ENCODE data around the gene NXPH2. TPM values are rescaled to one million over a fixed set of nuclear protein-coding genes. Genes with fewer than 3 reads are reported as not detected.

The NXPH2 gene
- total RNA-seq, 2 donors from 2014 or later = not detected

DNA sequence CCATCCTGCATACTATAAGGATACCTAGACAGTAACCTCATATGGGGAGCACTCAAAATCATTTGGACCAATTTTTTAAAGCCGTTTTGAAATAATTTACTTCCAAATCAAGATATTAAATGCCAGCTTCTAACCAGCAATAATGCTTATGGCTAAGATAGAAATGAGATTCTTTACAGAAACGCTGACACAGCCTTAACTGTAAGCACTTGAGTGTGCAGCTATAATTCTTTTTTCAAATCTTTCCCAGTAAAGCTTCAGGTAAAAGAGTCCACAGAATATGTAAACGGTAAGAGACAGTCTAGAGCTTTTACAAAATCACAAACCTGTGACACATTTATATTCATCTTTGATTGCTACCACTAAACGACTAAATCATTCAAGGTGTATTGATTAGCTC is 4.5 kb downstream of the NXPH2 start:
- intact Hi-C loops (cut with DNase I) = no loop called here
- Histone ChIP-seq H3K4me3 (no peak overlapping the region), H3K36me3 (no peaks in the 10 kb centered on the region), H3K9ac (ENCODE audit: low read depth in 2 of 2, low read length in 2 of 2) (no peak overlapping the region), H3K9me3 (no peaks in the 10 kb centered on the region), H3K4me1 (no peaks in the 10 kb centered on the region), H3K27me3 (peaks cover 25% of the 10 kb centered on the region), H3K27ac (no peak overlapping the region)
- TF ChIP-seq, protein P1, sequence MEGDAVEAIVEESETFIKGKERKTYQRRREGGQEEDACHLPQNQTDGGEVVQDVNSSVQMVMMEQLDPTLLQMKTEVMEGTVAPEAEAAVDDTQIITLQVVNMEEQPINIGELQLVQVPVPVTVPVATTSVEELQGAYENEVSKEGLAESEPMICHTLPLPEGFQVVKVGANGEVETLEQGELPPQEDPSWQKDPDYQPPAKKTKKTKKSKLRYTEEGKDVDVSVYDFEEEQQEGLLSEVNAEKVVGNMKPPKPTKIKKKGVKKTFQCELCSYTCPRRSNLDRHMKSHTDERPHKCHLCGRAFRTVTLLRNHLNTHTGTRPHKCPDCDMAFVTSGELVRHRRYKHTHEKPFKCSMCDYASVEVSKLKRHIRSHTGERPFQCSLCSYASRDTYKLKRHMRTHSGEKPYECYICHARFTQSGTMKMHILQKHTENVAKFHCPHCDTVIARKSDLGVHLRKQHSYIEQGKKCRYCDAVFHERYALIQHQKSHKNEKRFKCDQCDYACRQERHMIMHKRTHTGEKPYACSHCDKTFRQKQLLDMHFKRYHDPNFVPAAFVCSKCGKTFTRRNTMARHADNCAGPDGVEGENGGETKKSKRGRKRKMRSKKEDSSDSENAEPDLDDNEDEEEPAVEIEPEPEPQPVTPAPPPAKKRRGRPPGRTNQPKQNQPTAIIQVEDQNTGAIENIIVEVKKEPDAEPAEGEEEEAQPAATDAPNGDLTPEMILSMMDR (IDR thresholded peaks at IDR 0.05) = no peak
- DNase-seq = no peak

DNA sequence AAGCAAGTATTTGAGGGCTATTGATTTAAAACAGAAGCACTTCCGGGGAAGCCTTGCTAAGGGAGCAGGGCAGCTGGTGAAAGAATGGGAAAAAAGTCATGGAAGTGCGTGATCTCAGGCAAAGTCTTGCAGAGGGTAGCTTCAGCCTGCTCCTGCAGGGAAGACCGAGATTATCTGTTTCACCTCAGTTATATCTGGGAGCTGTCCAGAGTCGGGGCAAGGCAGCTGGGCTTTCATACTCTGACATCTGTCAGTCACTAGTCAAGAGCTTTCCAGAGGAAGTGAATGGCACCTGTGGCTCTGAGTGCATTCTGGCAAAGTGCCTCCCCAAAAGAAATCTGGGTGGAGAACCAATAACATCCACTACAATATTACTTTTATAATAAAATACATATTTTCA is 8.7 kb downstream of the NXPH2 start:
- H3K9ac ChIP-seq (ENCODE audit: low read depth in 2 of 2, low read length in 2 of 2) = no peak overlapping the region
- H3K27ac ChIP-seq = no peak overlapping the region
- H3K4me1 ChIP-seq = no peaks in the 10 kb centered on the region
- TF ChIP-seq, protein P1 (IDR thresholded peaks at IDR 0.05) = no peak
- no peak overlapping the region for H3K4me3 ChIP-seq
- peaks cover 3% of the 10 kb centered on the region for H3K27me3 ChIP-seq
- DNase-seq = no peak
- no peaks in the 10 kb centered on the region for H3K36me3 ChIP-seq
- H3K9me3 ChIP-seq = no peaks in the 10 kb centered on the region
- intact Hi-C loops (cut with DNase I) = no loop called here

- TF ChIP-seq, protein P1 (IDR thresholded peaks at IDR 0.05) = no peak
- Histone ChIP-seq H3K27me3 (no peaks in the 10 kb centered on the region), H3K9ac (ENCODE audit: low read depth in 2 of 2, low read length in 2 of 2) (no peak overlapping the region), H3K4me1 (no peaks in the 10 kb centered on the region), H3K4me3 (no peak overlapping the region), H3K27ac (no peak overlapping the region), H3K9me3 (no peaks in the 10 kb centered on the region), H3K36me3 (no peaks in the 10 kb centered on the region)
- no peak for DNase-seq
- intact Hi-C loops (cut with DNase I) = no loop called here
These were observed 13.1 kb downstream of the NXPH2 start for GRCh38 chr2:138767101-138767500.

- H3K9me3 ChIP-seq = no peaks in the 10 kb centered on the region
- intact Hi-C loops (cut with DNase I) = no loop called here
- H3K36me3 ChIP-seq = no peaks in the 10 kb centered on the region
These were observed 13.7 kb downstream of the NXPH2 start for GRCh38 chr2:138766464-138766863.

GRCh38 chr2:138763971-138764370 is 16.2 kb downstream of the NXPH2 start:
- H3K27me3 ChIP-seq = no peaks in the 10 kb centered on the region
- H3K9ac ChIP-seq (ENCODE audit: low read depth in 2 of 2, low read length in 2 of 2) = no peak overlapping the region
- no peaks in the 10 kb centered on the region for H3K36me3 ChIP-seq
- DNase-seq = no peak
- TF ChIP-seq, protein P1 (IDR thresholded peaks at IDR 0.05) = no peak
- H3K4me1 ChIP-seq = no peaks in the 10 kb centered on the region
- no peaks in the 10 kb centered on the region for H3K9me3 ChIP-seq
- intact Hi-C loops (cut with DNase I) = no loop called here
- no peak overlapping the region for H3K4me3 ChIP-seq
- no peak overlapping the region for H3K27ac ChIP-seq

More at GRCh38 chr2:138766464-138766863, 13.7 kb downstream of the NXPH2 start:
- Histone ChIP-seq H3K27ac (no peak overlapping the region), H3K4me3 (no peak overlapping the region), H3K9ac (ENCODE audit: low read depth in 2 of 2, low read length in 2 of 2) (no peak overlapping the region), H3K27me3 (no peaks in the 10 kb centered on the region), H3K4me1 (no peaks in the 10 kb centered on the region)
- TF ChIP-seq, protein P1 (IDR thresholded peaks at IDR 0.05) = no peak
- DNase-seq = no peak

DNA sequence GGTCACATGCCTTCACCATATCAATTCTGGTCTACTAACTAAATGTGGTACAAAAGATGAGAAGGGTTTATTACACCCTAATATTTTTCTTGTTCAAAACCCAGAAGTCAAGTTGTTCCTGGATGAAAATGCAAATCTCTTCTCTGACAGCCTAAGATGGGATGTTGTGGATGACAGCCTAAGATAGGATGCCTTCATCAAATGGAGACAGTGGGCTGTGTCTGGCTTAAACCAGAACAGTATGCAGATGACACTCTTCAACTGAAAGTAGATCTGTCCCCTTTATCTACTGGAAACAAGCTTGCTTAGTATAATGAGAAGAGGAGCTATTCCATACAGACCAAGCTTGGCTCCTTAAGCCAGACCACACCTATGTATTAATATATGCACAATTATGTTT is 17.7 kb downstream of the NXPH2 start:
- no peak for DNase-seq
- Histone ChIP-seq H3K9me3 (no peaks in the 10 kb centered on the region), H3K27ac (no peak overlapping the region), H3K9ac (ENCODE audit: low read depth in 2 of 2, low read length in 2 of 2) (no peak overlapping the region), H3K36me3 (no peaks in the 10 kb centered on the region), H3K4me3 (no peak overlapping the region), H3K4me1 (no peaks in the 10 kb centered on the region), H3K27me3 (no peaks in the 10 kb centered on the region)
- TF ChIP-seq, protein P1 (IDR thresholded peaks at IDR 0.05) = no peak
- intact Hi-C loops (cut with DNase I) = no loop called here
